SK-N-SH (cell line): ENCODE data around the gene PPM1L. TPM values are rescaled to one million over a fixed set of nuclear protein-coding genes. Genes with fewer than 3 reads are reported as not detected.

ENCODE experiments used
- EZH2phosphoT487 ChIP-seq: fragments of 200-600 bp; sonication (generic); IDR thresholded peaks from 2 replicates; pipeline ENCODE4 v1.6.1; 2017; ENCODE audit warnings: low read depth, mixed run types, mild to moderate bottlenecking, antibody characterized with exemption, moderate library complexity, borderline replicate concordance
- GABPA ChIP-seq: IDR thresholded peaks from 2 replicates; pipeline ENCODE4 v1.4.0; 2012; ENCODE audit warnings: low read depth, mild to moderate bottlenecking
- NRF1 ChIP-seq: IDR thresholded peaks from 2 replicates; pipeline ENCODE4 v1.6.1; 2012; ENCODE audit warnings: low read depth, mild to moderate bottlenecking, low read length
- SIN3A ChIP-seq: IDR thresholded peaks from 2 replicates; pipeline ENCODE4 v1.6.1; 2012; ENCODE audit warnings: low read depth, mild to moderate bottlenecking, low read length, moderate library complexity, borderline replicate concordance
- TAF1 ChIP-seq: IDR thresholded peaks from 2 replicates; pipeline ENCODE4 v1.6.1; 2012; ENCODE audit warnings: low read depth, mild to moderate bottlenecking, low read length, moderate library complexity, borderline replicate concordance
- polyA plus RNA-seq, 3 experiments: library from polyadenylated mRNA; depleted of rRNA; stranded (reverse); fragments of >200 nt; gene quantifications; 2 replicates each; pipeline ENCODE4 v1.2.3, GENCODE V29; 2012
- TF ChIP-seq, protein P1 (sequence below): IDR thresholded peaks from 2 replicates; pipeline ENCODE4; 2012
- TF ChIP-seq, protein P2 (sequence below): IDR thresholded peaks from 2 replicates; pipeline ENCODE4 v1.4.0; 2012; ENCODE audit warnings: low read depth
- TF ChIP-seq, protein P3 (sequence below): IDR thresholded peaks from 2 replicates; pipeline ENCODE4 v1.4.0; 2012; ENCODE audit warnings: low read depth, borderline replicate concordance

Gene PPM1L
- polyA plus RNA-seq, 1 of the 3 experiments (the other 2 are of a cell fraction), result 0.16 TPM

DNA sequence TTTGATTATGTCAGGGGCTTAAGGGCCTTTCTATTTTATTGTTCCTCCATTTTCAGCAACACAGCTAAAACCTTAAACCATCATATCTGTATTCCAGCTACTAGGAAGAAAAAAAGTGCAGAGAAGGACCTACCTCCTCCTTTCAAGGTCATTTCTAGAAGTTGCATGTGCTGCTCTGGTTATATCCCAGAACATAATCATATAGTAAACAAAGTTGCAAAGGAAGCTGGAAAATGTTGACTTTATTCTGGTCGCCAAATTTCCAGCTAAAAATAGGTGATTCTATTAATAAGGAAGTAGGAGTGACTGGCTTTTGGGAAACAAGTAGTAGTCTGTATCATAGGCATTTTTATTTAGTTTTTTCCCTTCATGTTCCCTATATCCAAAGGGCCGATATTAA is 370.5 kb downstream of the PPM1L start (continued):
- TF ChIP-seq, protein P1, sequence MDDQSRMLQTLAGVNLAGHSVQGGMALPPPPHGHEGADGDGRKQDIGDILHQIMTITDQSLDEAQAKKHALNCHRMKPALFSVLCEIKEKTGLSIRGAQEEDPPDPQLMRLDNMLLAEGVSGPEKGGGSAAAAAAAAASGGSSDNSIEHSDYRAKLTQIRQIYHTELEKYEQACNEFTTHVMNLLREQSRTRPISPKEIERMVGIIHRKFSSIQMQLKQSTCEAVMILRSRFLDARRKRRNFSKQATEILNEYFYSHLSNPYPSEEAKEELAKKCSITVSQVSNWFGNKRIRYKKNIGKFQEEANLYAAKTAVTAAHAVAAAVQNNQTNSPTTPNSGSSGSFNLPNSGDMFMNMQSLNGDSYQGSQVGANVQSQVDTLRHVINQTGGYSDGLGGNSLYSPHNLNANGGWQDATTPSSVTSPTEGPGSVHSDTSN, result no peak
- TF ChIP-seq GABPA (no peak), EZH2phosphoT487 (no peak), SIN3A (no peak), TAF1 (no peak), NRF1 (no peak)
- TF ChIP-seq, protein P2, sequence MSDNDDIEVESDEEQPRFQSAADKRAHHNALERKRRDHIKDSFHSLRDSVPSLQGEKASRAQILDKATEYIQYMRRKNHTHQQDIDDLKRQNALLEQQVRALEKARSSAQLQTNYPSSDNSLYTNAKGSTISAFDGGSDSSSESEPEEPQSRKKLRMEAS, result no peak
- TF ChIP-seq, protein P3, sequence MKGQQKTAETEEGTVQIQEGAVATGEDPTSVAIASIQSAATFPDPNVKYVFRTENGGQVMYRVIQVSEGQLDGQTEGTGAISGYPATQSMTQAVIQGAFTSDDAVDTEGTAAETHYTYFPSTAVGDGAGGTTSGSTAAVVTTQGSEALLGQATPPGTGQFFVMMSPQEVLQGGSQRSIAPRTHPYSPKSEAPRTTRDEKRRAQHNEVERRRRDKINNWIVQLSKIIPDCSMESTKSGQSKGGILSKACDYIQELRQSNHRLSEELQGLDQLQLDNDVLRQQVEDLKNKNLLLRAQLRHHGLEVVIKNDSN, result no peak

Other genes with a start within 250 kb of the PPM1L start
- 7.4 and 9.6 TPM in 2 replicates for gene KPNA4, start 190.7 kb upstream of the PPM1L start, polyA plus RNA-seq (2012; rRNA removed)
- not detected in 2 replicates for gene ARL14, start 79.1 kb upstream of the PPM1L start, polyA plus RNA-seq (2012; rRNA removed)